HG02852 (cell line): ENCODE results near the gene FOXJ3.

Experiments
- ATAC-seq: cut with Tn5 transposase; IDR thresholded peaks from one replicate; pipeline ENCODE4 v1.9.1; 2021; ENCODE audit warnings: mild to moderate bottlenecking, moderate library complexity; ENCODE audit not compliant: unreplicated experiment

Gene FOXJ3

GRCh38 chr1:42335050-42335808, at the start of gene FOXJ3:
Gene FOXJ3 (minus strand): TSS chr1:42335235. CDS start chr1:42311093, 24,142 bp downstream.
- peak; percentile 69 for ATAC-seq

- no peak for ATAC-seq
Measured at GRCh38 chr1:42381280-42381673, 46.2 kb upstream of the FOXJ3 start.

GRCh38 chr1:42380586-42381279, 45.7 kb upstream of the FOXJ3 start, which contains the start of gene RIMKLA:
Gene RIMKLA (plus strand): TSS chr1:42380792. CDS start chr1:42380935, 143 bp downstream.
- ATAC-seq, result peak; percentile 90

GRCh38 chr1:42379794-42380585, 45.0 kb upstream of the FOXJ3 start:
- peak; percentile 49 for ATAC-seq

- ATAC-seq, result no peak
Measured at GRCh38 chr1:42372796-42373195, 37.8 kb upstream of the FOXJ3 start.

- ATAC-seq, result no peak
Measured at GRCh38 chr1:42370876-42371549, 36.0 kb upstream of the FOXJ3 start.

GRCh38 chr1:42369471-42369870, 34.4 kb upstream of the FOXJ3 start:
- ATAC-seq, result no peak

- ATAC-seq, result no peak
Measured at GRCh38 chr1:42368096-42368795, 33.2 kb upstream of the FOXJ3 start.

- ATAC-seq, result no peak
Measured at GRCh38 chr1:42365118-42365517, 30.1 kb upstream of the FOXJ3 start.

GRCh38 chr1:42364542-42364941, 29.5 kb upstream of the FOXJ3 start:
- ATAC-seq, result no peak

GRCh38 chr1:42364089-42364488, 29.1 kb upstream of the FOXJ3 start:
- ATAC-seq, result no peak

GRCh38 chr1:42359466-42359865, 24.4 kb upstream of the FOXJ3 start:
- no peak for ATAC-seq

GRCh38 chr1:42358791-42359190, 23.8 kb upstream of the FOXJ3 start:
- peak; percentile 50 for ATAC-seq

GRCh38 chr1:42350086-42350485, 15.1 kb upstream of the FOXJ3 start:
- no peak for ATAC-seq

GRCh38 chr1:42348498-42348897, 13.5 kb upstream of the FOXJ3 start:
- no peak for ATAC-seq

GRCh38 chr1:42343049-42343448, 8.0 kb upstream of the FOXJ3 start:
- no peak for ATAC-seq

- ATAC-seq, result no peak
Measured at GRCh38 chr1:42340901-42341300, 5.9 kb upstream of the FOXJ3 start.

- ATAC-seq, result no peak
Measured at GRCh38 chr1:42340093-42340492, 5.1 kb upstream of the FOXJ3 start.

- ATAC-seq, result no peak
Measured at GRCh38 chr1:42336978-42337377, 1.9 kb upstream of the FOXJ3 start.

GRCh38 chr1:42335809-42336518, 929 bp upstream of the FOXJ3 start:
- ATAC-seq, result no peak
